ENCODE results near the gene OR6N1.

The OR6N1 gene

GRCh38 chr1:158771950-158772866 is at the start of gene OR6N1:
Gene OR6N1, minus strand, starts transcription at chr1:158772195. Its CDS starts 5,513 bp downstream, at chr1:158766682.
- Histone ChIP-seq H3K9ac (ENCODE audit: low read depth, low read length, poor library complexity, severe bottlenecking) (no peak within 1 kb of the TSS), H3K4me2 (ENCODE audit: low read depth, low read length, poor library complexity, severe bottlenecking) (no peak within 1 kb of the TSS), H2AFZ (ENCODE audit: low read length) (no peak within 1 kb of the TSS), H4K20me1 (ENCODE audit: insufficient read depth, low read length, poor library complexity, severe bottlenecking) (no peaks in the 10 kb centered on the region), H3F3A (ENCODE audit: low read depth) (no peaks in the 10 kb centered on the region), H3K4me1 (ENCODE audit: insufficient read depth, low read length, poor library complexity, severe bottlenecking) (no peaks in the 10 kb centered on the region), H3K79me2 (ENCODE audit: insufficient read depth, low read length) (no peaks in the 10 kb centered on the region), H3K27me3 (ENCODE audit: insufficient read depth, low read length, poor library complexity, severe bottlenecking) (no peaks in the 10 kb centered on the region), H3K4me3 (ENCODE audit: low read length, poor library complexity, severe bottlenecking) (no peak within 1 kb of the TSS), H3K9me2 (replicated peaks; ENCODE audit: low read depth, low read length) (no peaks in the 10 kb centered on the region), H3K9me3 (ENCODE audit: insufficient read depth, low read depth, low read length) (no peaks in the 10 kb centered on the region), H3K36me3 (ENCODE audit: insufficient read depth, low read length) (no peaks in the 10 kb centered on the region)
- no peak for TF ChIP-seq CTCF (conservative IDR thresholded peaks at IDR 0.05; ENCODE audit: low read length)
- TF ChIP-seq EZH2phosphoT487 (IDR thresholded peaks at IDR 0.05; ENCODE audit: borderline replicate concordance), result no peak

GRCh38 chr1:158821723-158822122 is 49.7 kb upstream of the OR6N1 start:
- Histone ChIP-seq H3K4me2 (ENCODE audit: low read depth, low read length, poor library complexity, severe bottlenecking) (no peak overlapping the region), H3K9me3 (ENCODE audit: insufficient read depth, low read depth, low read length) (no peaks in the 10 kb centered on the region), H4K20me1 (ENCODE audit: insufficient read depth, low read length, poor library complexity, severe bottlenecking) (no peaks in the 10 kb centered on the region), H3K4me1 (ENCODE audit: insufficient read depth, low read length, poor library complexity, severe bottlenecking) (peaks cover 30% of the 10 kb centered on the region), H3K9me2 (replicated peaks; ENCODE audit: low read depth, low read length) (no peaks in the 10 kb centered on the region), H3F3A (ENCODE audit: low read depth) (no peaks in the 10 kb centered on the region), H3K27me3 (ENCODE audit: insufficient read depth, low read length, poor library complexity, severe bottlenecking) (no peaks in the 10 kb centered on the region), H2AFZ (ENCODE audit: low read length) (no peak overlapping the region), H3K9ac (ENCODE audit: low read depth, low read length, poor library complexity, severe bottlenecking) (no peak overlapping the region), H3K36me3 (ENCODE audit: insufficient read depth, low read length) (no peaks in the 10 kb centered on the region), H3K4me3 (ENCODE audit: low read length, poor library complexity, severe bottlenecking) (no peak overlapping the region), H3K79me2 (ENCODE audit: insufficient read depth, low read length) (no peaks in the 10 kb centered on the region)
- no peak for TF ChIP-seq EZH2phosphoT487 (IDR thresholded peaks at IDR 0.05; ENCODE audit: borderline replicate concordance)
- no peak for TF ChIP-seq CTCF (conservative IDR thresholded peaks at IDR 0.05; ENCODE audit: low read length)

- Histone ChIP-seq H3K27me3 (ENCODE audit: insufficient read depth, low read length, poor library complexity, severe bottlenecking) (no peaks in the 10 kb centered on the region), H3K9me2 (replicated peaks; ENCODE audit: low read depth, low read length) (no peaks in the 10 kb centered on the region), H3K9ac (ENCODE audit: low read depth, low read length, poor library complexity, severe bottlenecking) (peak overlapping the region; percentile 22), H4K20me1 (ENCODE audit: insufficient read depth, low read length, poor library complexity, severe bottlenecking) (no peaks in the 10 kb centered on the region), H2AFZ (ENCODE audit: low read length) (peak overlapping the region; percentile 44), H3F3A (ENCODE audit: low read depth) (no peaks in the 10 kb centered on the region), H3K36me3 (ENCODE audit: insufficient read depth, low read length) (no peaks in the 10 kb centered on the region), H3K4me1 (ENCODE audit: insufficient read depth, low read length, poor library complexity, severe bottlenecking) (peaks cover 30% of the 10 kb centered on the region), H3K9me3 (ENCODE audit: insufficient read depth, low read depth, low read length) (no peaks in the 10 kb centered on the region), H3K79me2 (ENCODE audit: insufficient read depth, low read length) (no peaks in the 10 kb centered on the region), H3K4me3 (ENCODE audit: low read length, poor library complexity, severe bottlenecking) (peak overlapping the region; percentile 45), H3K4me2 (ENCODE audit: low read depth, low read length, poor library complexity, severe bottlenecking) (peak overlapping the region; percentile 50)
- no peak for TF ChIP-seq CTCF (conservative IDR thresholded peaks at IDR 0.05; ENCODE audit: low read length)
- no peak for TF ChIP-seq EZH2phosphoT487 (IDR thresholded peaks at IDR 0.05; ENCODE audit: borderline replicate concordance)
Observed at GRCh38 chr1:158819461-158820443, 47.8 kb upstream of the OR6N1 start.

All from Loucy (cell line).